Dendritic cell treated with granulocyte-macrophage colony-stimulating factor and Interleukin-4, amounts not matched to agents 40 ng/mL and 50 ng/mL, for 4 days (primary cell): ENCODE measurements around the gene ATP8B3.
"Not testable (repeated sequence)": the region's sequence is repeated elsewhere in the genome, so short reads cannot be mapped to it uniquely, and the experiment has no call there.

Experiments
- H3K27ac Mint-ChIP-seq: one replicate; pipeline ENCODE4 v1.8.0; 2022; ENCODE audit warnings: mild to moderate bottlenecking, mixed read lengths
- H3K27me3 Mint-ChIP-seq: one replicate; pipeline ENCODE4 v1.8.0; 2022; ENCODE audit warnings: mild to moderate bottlenecking, mixed read lengths
- H3K36me3 Mint-ChIP-seq: one replicate; pipeline ENCODE4 v1.8.0; 2022; ENCODE audit warnings: low read depth, mixed read lengths
- H3K4me1 Mint-ChIP-seq: one replicate; pipeline ENCODE4 v1.8.0; 2022; ENCODE audit warnings: low read depth, mixed read lengths
- H3K4me3 Mint-ChIP-seq: one replicate; pipeline ENCODE4 v1.8.0; 2022; ENCODE audit warnings: mild to moderate bottlenecking, moderate library complexity, mixed read lengths
- H3K9me3 Mint-ChIP-seq: one replicate; pipeline ENCODE4 v1.8.0; 2022; ENCODE audit warnings: mixed read lengths
- intact Hi-C: fragments of 100-400 bp; cut with micrococcal nuclease; formaldehyde crosslinking; loops from one replicate; pipeline ENCODE4 v1.15.0; 2022

Gene ATP8B3

DNA sequence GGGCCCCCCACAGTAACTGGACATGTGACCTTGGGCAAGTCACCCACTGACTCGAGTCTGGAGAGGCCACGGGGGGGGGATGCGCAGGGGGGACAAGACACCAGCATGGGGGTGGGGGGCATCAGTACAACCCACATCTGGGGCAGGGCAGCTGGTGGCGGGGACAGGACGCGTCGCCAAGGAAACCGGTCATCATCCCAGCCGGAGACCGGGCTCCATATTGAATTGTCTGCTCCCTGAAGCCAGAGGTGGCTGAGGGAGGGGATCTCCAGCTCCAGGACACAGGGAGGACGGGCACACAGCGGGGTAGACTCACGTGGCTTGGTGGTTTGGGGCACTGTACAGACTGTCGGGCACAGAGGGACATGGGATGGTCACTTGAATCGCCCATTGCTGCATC lies 47.3 kb downstream of the ATP8B3 start:
- Mint-ChIP-seq H3K4me3 (no peak overlapping the region), H3K4me1 (peaks cover 13% of the 10 kb centered on the region), H3K27ac (no peak overlapping the region), H3K9me3 (no peaks in the 10 kb centered on the region), H3K36me3 (no peaks in the 10 kb centered on the region), H3K27me3 (peaks cover 100% of the 10 kb centered on the region)
- intact Hi-C loops: loop anchor here (5.0 kb wide), 1 partner anchor 217 kb away; no protein-coding TSS in a partner anchor

- no peak overlapping the region for H3K27ac Mint-ChIP-seq
- intact Hi-C loops: no loop called here
- H3K4me3 Mint-ChIP-seq: no peak overlapping the region
- peaks cover 100% of the 10 kb centered on the region for H3K27me3 Mint-ChIP-seq
- H3K4me1 Mint-ChIP-seq: peaks cover 8% of the 10 kb centered on the region
- no peaks in the 10 kb centered on the region for H3K9me3 Mint-ChIP-seq
- H3K36me3 Mint-ChIP-seq: no peaks in the 10 kb centered on the region
These were observed 48.1 kb downstream of the ATP8B3 start for GRCh38 chr19:1763648-1764639.

GRCh38 chr19:1762243-1763117 lies 49.6 kb downstream of the ATP8B3 start:
- H3K4me1 Mint-ChIP-seq: no peaks in the 10 kb centered on the region
- H3K27me3 Mint-ChIP-seq: peaks cover 99% of the 10 kb centered on the region
- no peak overlapping the region for H3K4me3 Mint-ChIP-seq
- H3K36me3 Mint-ChIP-seq: no peaks in the 10 kb centered on the region
- intact Hi-C loops: no loop called here
- H3K9me3 Mint-ChIP-seq: no peaks in the 10 kb centered on the region
- H3K27ac Mint-ChIP-seq: no peak overlapping the region

DNA sequence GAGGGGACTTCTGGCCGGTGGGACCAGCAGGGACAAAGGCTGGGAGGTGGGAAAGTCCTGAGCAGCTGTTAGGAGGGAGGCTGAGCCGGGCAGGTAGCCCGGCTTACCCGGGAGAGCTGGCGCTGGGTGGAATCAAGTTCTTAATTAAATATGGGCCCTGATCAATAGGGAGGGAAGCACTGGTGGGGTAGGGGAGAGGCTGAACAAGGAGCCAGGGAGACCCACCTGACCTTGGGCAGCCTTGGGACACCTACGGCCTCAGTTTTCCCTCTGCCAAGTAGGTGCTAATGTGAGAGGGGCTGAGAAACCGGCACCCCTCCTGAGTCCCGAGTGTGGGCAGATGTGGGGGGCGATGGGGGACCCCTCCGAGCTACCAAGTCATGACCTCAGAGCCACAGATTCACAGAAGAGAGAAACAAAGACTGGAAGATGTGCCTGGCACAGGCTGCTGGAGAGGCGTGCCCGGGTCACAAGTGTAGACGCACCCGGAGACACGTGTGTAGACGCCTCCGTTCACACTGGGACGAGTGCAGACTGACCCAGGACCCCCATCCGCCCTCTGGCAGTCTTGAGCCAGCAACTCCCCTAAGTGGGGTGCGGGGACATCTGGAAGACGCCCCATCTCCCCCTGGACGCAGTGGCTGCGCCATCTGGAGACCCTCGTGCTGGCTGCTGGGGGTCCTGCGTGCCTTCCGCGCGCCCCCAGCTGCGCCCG lies 50.4 kb downstream of the ATP8B3 start:
- Mint-ChIP-seq H3K27ac (no peak overlapping the region), H3K4me3 (no peak overlapping the region)
- intact Hi-C loops: no loop called here

GRCh38 chr19:1760786-1761527 lies 51.1 kb downstream of the ATP8B3 start:
- H3K4me1 Mint-ChIP-seq, H3K9me3 Mint-ChIP-seq, H3K36me3 Mint-ChIP-seq, H3K27ac Mint-ChIP-seq, intact Hi-C loops, H3K4me3 Mint-ChIP-seq: not testable (repeated sequence)
- peaks cover 99% of the 10 kb centered on the region for H3K27me3 Mint-ChIP-seq

More for the DNA sequence above, 50.4 kb downstream of the ATP8B3 start:
- Mint-ChIP-seq H3K36me3 (no peaks in the 10 kb centered on the region), H3K9me3 (no peaks in the 10 kb centered on the region), H3K4me1 (peaks cover 7% of the 10 kb centered on the region), H3K27me3 (peaks cover 99% of the 10 kb centered on the region)

GRCh38 chr19:1760020-1760419 lies 52.1 kb downstream of the ATP8B3 start:
- Mint-ChIP-seq H3K27ac (no peak overlapping the region), H3K9me3 (no peaks in the 10 kb centered on the region), H3K4me1 (peaks cover 12% of the 10 kb centered on the region), H3K27me3 (peaks cover 97% of the 10 kb centered on the region), H3K36me3 (no peaks in the 10 kb centered on the region), H3K4me3 (no peak overlapping the region)
- intact Hi-C loops: no loop called here

DNA sequence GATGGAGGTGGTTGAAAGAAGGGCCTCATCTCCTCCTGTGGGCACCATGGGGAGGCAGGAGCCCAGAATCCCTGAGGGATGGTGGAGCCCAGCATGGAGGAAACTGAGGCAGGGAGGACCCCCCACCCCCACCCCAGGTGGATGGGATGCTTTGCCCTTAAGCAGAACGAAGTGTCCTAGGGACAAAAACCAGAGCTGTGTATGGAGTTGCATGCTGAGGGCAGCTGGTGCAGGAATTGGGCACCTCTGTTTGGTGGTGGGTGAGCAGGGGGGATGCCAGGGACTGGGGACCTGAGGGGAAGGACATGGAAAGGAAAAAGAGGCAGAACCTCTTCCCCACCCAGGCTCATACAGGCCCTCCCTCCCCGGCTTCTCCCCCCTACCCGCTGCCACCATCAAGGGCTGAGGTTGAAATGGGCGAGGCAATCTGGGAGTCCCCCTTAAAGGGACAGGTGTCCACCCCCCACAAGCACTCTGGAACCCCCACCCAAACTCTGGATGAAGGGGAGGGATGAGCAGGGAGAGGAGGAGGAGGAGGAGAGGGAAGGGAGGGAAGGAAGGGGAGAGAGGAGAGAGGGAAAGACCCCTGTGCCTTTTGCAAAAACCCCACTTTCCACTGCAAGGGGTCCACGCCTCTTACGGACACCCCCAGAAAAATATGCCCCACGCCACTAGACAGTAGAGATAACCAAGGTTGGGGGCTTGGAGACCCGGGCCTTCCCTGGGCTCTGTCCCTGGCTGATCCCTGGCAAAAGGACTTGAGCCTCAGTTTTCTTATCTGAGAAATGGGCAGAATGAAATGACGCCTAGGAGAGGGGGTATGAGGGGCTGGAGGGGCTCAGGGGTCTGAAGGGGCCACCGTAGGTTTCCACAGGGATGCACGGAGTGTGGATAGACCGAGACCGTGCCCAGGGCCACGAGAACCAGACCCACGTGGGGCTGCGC lies 52.8 kb downstream of the ATP8B3 start:
- intact Hi-C loops: no loop called here
- H3K4me1 Mint-ChIP-seq: peaks cover 12% of the 10 kb centered on the region
- peaks cover 94% of the 10 kb centered on the region for H3K27me3 Mint-ChIP-seq

DNA sequence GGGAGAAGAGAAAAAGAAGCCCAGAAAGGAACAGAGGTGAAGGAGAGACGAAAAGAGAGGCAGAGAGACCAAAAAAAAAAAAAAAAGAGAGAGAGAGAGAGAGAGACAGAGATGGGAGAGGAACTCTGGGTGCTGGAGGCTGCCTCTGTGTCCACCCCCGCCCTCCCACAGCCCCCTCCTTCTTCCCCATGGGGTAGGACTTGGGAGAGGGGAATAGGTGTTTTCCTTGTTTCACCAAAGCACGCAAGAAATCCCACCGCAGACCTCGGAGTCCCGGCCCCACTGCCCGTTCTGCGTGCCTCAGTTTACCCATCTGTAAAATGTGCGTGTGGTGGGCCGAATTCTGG lies 53.9 kb downstream of the ATP8B3 start:
- no peaks in the 10 kb centered on the region for H3K9me3 Mint-ChIP-seq
- H3K27me3 Mint-ChIP-seq: peaks cover 85% of the 10 kb centered on the region
- intact Hi-C loops: no loop called here
- peaks cover 12% of the 10 kb centered on the region for H3K4me1 Mint-ChIP-seq
- H3K36me3 Mint-ChIP-seq: no peaks in the 10 kb centered on the region
- H3K27ac Mint-ChIP-seq: no peak overlapping the region
- no peak overlapping the region for H3K4me3 Mint-ChIP-seq

More for the DNA sequence above, 52.8 kb downstream of the ATP8B3 start:
- no peak overlapping the region for H3K4me3 Mint-ChIP-seq
- H3K36me3 Mint-ChIP-seq: no peaks in the 10 kb centered on the region
- H3K9me3 Mint-ChIP-seq: no peaks in the 10 kb centered on the region
- no peak overlapping the region for H3K27ac Mint-ChIP-seq

DNA sequence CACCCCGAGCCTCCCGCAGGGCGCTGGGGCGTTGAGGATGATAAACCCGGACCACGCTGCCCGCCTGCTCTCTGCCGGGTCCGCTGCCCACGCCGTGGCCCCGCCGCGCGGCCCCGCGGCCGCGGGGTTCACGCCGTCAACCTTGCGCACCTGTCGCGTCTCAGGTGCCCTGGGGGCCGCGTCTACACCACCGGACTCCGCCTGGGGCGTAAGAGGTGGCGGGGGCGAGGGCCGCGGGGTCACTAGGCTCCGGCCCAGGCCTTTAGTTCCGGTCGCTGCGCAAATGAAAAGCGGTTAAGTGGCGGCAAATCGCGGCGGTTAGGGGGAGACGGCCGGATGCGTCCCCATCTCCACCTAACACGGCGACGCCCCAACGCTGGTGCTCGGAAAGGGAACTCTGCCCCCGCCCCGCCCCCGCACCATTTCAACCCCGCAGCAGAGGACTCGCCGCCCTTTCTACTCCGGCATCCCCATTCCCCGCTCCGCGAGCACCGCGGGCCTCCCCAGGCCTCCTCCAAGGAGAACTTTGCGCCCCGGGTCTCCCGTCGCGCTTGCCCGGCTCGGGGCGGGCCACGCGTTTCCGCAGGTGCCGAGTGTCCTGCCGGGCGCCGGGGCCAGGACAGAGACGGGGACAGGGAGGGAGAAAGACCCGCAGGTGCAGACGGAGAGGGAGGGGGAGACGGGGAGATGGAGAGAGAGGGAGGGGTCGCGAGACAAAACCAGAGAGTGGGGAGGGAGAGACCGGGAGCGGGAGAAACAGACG lies 54.4 kb downstream of the ATP8B3 start:
- H3K36me3 Mint-ChIP-seq: no peaks in the 10 kb centered on the region
- intact Hi-C loops: no loop called here
- no peaks in the 10 kb centered on the region for H3K9me3 Mint-ChIP-seq
- H3K27me3 Mint-ChIP-seq: peaks cover 85% of the 10 kb centered on the region
- H3K4me3 Mint-ChIP-seq: no peak overlapping the region
- no peak overlapping the region for H3K27ac Mint-ChIP-seq
- H3K4me1 Mint-ChIP-seq: peaks cover 12% of the 10 kb centered on the region

DNA sequence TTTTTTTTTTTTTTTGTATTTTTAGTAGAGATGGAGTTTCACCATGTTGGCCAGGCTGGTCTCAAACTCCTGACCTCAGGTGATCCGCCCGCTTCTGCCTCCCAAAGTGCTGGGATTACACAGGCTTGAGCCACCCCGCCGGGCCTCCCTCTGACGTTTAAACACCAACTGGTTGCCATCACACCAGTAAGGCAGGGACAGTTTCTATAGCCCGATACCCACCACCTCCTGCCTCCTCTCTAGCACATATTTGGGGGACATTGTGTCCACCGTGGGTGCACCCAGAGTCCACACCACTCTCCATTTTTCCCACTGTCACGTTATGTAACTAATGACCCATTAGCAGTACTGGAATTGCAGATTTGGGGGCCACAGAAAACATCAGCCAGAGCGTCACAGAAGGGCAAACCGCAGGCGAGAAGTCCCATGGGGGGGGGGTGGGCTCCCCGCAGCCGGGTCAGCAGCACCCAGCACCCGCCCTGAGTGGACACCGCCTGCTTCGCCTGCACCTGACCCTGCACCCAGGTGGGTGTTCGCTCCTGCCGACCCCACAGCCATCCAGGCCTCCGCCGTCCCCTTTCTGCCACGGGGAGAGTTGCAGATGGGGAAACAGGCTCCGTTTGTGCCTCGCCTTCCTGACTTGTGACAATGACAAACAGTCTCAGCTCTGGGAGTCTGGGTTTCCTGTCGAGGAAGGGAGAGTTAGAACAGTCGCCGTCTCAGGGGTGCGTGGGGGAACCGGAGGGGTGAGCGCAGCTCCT lies 55.2 kb downstream of the ATP8B3 start:
- H3K4me1 Mint-ChIP-seq: peaks cover 12% of the 10 kb centered on the region
- no peaks in the 10 kb centered on the region for H3K9me3 Mint-ChIP-seq
- intact Hi-C loops: no loop called here
- peaks cover 85% of the 10 kb centered on the region for H3K27me3 Mint-ChIP-seq
- H3K4me3 Mint-ChIP-seq: peak overlapping the region; percentile 35
- no peaks in the 10 kb centered on the region for H3K36me3 Mint-ChIP-seq
- no peak overlapping the region for H3K27ac Mint-ChIP-seq

DNA sequence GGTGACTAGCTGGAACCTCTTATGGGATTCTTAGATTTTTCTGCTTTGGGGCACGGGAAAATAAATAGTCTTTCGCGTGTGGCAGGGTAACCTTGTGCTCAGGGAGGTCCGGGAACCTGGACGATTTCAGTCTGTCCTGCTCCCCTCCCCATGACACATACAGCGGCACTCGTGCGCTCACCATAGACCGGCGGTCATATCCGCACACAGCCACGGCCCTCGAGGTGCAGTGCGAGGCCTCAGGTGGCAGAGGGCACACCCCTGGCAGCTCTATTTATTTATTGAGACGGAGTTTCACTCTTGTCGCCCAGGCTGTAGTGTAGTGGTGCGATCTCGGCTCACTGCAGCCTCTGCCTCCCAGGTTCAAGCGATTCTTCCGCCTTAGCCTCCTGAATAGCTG lies 55.8 kb downstream of the ATP8B3 start:
- intact Hi-C loops: no loop called here
- Mint-ChIP-seq H3K36me3 (no peaks in the 10 kb centered on the region), H3K4me1 (peaks cover 12% of the 10 kb centered on the region), H3K27ac (no peak overlapping the region), H3K4me3 (no peak overlapping the region), H3K27me3 (peaks cover 85% of the 10 kb centered on the region), H3K9me3 (no peaks in the 10 kb centered on the region)
